Cardiac muscle cell (in vitro differentiated cells and primary cell): ENCODE results near the gene DCD. TPM values are rescaled to one million over a fixed set of nuclear protein-coding genes. Genes with fewer than 3 reads are reported as not detected.

Source experiments
- DNase-seq, 2 donors: peaks; one replicate each; pipeline versions ENCODE4 v3.0.0 to v3.0.0-alpha.2; 2010 to 2017; ENCODE audit warnings: low read depth in 1 of 2, low spot score in 1 of 2
- H3K27ac ChIP-seq: fragments of 200-600 bp; sonication (generic); 2 replicates; pipeline ENCODE4 v1.5.1; 2016
- H3K27me3 ChIP-seq: fragments of 200-600 bp; sonication (generic); 2 replicates; pipeline ENCODE4 v1.6.0; 2016; ENCODE audit warnings: control low read depth
- H3K36me3 ChIP-seq: fragments of 200-600 bp; sonication (generic); 2 replicates; pipeline ENCODE4 v1.5.1; 2016; ENCODE audit warnings: control low read depth
- H3K4me1 ChIP-seq: fragments of 200-600 bp; sonication (generic); 2 replicates; pipeline ENCODE4 v1.8.1; 2017; ENCODE audit warnings: low read depth, mild to moderate bottlenecking, mixed run types
- H3K4me3 ChIP-seq: fragments of 200-600 bp; sonication (generic); 2 replicates; pipeline ENCODE4 v1.5.1; 2016; ENCODE audit warnings: mild to moderate bottlenecking
- H3K9me3 ChIP-seq: fragments of 200-600 bp; sonication (generic); 2 replicates; pipeline ENCODE4 v1.5.1; 2017; ENCODE audit warnings: low read depth, mild to moderate bottlenecking, control low read depth
- CTCF ChIP-seq: IDR thresholded peaks from 2 replicates; pipeline ENCODE4 v1.5.1; 2012; ENCODE audit warnings: low read depth, mild to moderate bottlenecking, low read length
- polyA plus RNA-seq: library from polyadenylated mRNA; unstranded; fragments of >200 nt; fragmentation: Nextera tagmentation; extraction: Ambion mirVana; gene quantifications from 2 replicates; pipeline ENCODE4 v1.2.1, GENCODE V29; 2016
- total RNA-seq: library from RNA; depleted of rRNA; stranded (reverse); fragments of >200 nt; gene quantifications from 2 replicates; pipeline ENCODE4 v1.2.3, GENCODE V29; 2016

Gene DCD
- total and polyA plus RNA-seq, 2 experiments from 2014 or later, result 0.22 TPM; not detected in 1

GRCh38 chr12:54688309-54689033 lies 40.3 kb upstream of the DCD start:
- Histone ChIP-seq H3K27me3 (no peaks in the 10 kb centered on the region), H3K4me1 (no peaks in the 10 kb centered on the region), H3K4me3 (no peak overlapping the region), H3K36me3 (no peaks in the 10 kb centered on the region), H3K27ac (no peak overlapping the region), H3K9me3 (no peaks in the 10 kb centered on the region)
- DNase-seq, result no peak
- no peak for TF ChIP-seq CTCF

- no peak for TF ChIP-seq CTCF
- Histone ChIP-seq H3K9me3 (no peaks in the 10 kb centered on the region), H3K4me1 (no peaks in the 10 kb centered on the region), H3K4me3 (no peak overlapping the region), H3K27ac (no peak overlapping the region), H3K36me3 (no peaks in the 10 kb centered on the region), H3K27me3 (no peaks in the 10 kb centered on the region)
- DNase-seq, result no peak
Observed at GRCh38 chr12:54684636-54685630, 36.8 kb upstream of the DCD start.

GRCh38 chr12:54683398-54683797 lies 35.2 kb upstream of the DCD start:
- Histone ChIP-seq H3K27ac (no peak overlapping the region), H3K27me3 (no peaks in the 10 kb centered on the region), H3K4me1 (no peaks in the 10 kb centered on the region), H3K4me3 (no peak overlapping the region), H3K9me3 (no peaks in the 10 kb centered on the region), H3K36me3 (no peaks in the 10 kb centered on the region)
- no peak for TF ChIP-seq CTCF
- no peak for DNase-seq

- TF ChIP-seq CTCF, result no peak
- no peak for DNase-seq
Observed at GRCh38 chr12:54682674-54683073, 34.5 kb upstream of the DCD start.

GRCh38 chr12:54680374-54680773 lies 32.2 kb upstream of the DCD start:
- no peaks in the 10 kb centered on the region for H3K36me3 ChIP-seq

More at GRCh38 chr12:54682674-54683073, 34.5 kb upstream of the DCD start:
- H3K36me3 ChIP-seq, result no peaks in the 10 kb centered on the region
- H3K27me3 ChIP-seq, result no peaks in the 10 kb centered on the region
- no peak overlapping the region for H3K4me3 ChIP-seq
- H3K27ac ChIP-seq, result no peak overlapping the region
- H3K9me3 ChIP-seq, result no peaks in the 10 kb centered on the region
- no peaks in the 10 kb centered on the region for H3K4me1 ChIP-seq

More at GRCh38 chr12:54680374-54680773, 32.2 kb upstream of the DCD start:
- H3K4me3 ChIP-seq, result no peak overlapping the region
- peak in 1 of 2 donors; percentile 9 for DNase-seq
- no peaks in the 10 kb centered on the region for H3K27me3 ChIP-seq
- H3K4me1 ChIP-seq, result no peaks in the 10 kb centered on the region
- no peak overlapping the region for H3K27ac ChIP-seq
- TF ChIP-seq CTCF, result peak; percentile 39
- no peaks in the 10 kb centered on the region for H3K9me3 ChIP-seq
